Vagina (tissue), 2 donors: ENCODE data around the gene WWOX.

Experiments used
- POLR2A ChIP-seq, 2 donors: fragments of 450-650 bp; IDR thresholded peaks; one replicate each; pipeline ENCODE4 v1.6.1; 2017; ENCODE audit warnings: antibody characterized with exemption in 2 of 2, mild to moderate bottlenecking in 2 of 2, moderate library complexity in 2 of 2
- POLR2AphosphoS5 ChIP-seq, 2 donors: sonication (generic); formaldehyde crosslinking; IDR thresholded peaks; one replicate each; pipeline ENCODE4 v1.9.0; 2017; ENCODE audit warnings: antibody characterized with exemption in 2 of 2, mild to moderate bottlenecking in 2 of 2, low read depth in 1 of 2; ENCODE audit not compliant: insufficient read depth in 1 of 2
- TF ChIP-seq, protein P1 (sequence below), 3 experiments: fragments of 450-650 bp in 2 of 3; fragments of 200-600 bp in 1 of 3; sonication (generic) in 1 of 3; IDR thresholded peaks; one replicate each; pipeline ENCODE4 v1.5.1; 2017 to 2019; ENCODE audit warnings: antibody characterized with exemption in 3 of 3, mild to moderate bottlenecking in 2 of 3, moderate library complexity in 2 of 3

DNA sequence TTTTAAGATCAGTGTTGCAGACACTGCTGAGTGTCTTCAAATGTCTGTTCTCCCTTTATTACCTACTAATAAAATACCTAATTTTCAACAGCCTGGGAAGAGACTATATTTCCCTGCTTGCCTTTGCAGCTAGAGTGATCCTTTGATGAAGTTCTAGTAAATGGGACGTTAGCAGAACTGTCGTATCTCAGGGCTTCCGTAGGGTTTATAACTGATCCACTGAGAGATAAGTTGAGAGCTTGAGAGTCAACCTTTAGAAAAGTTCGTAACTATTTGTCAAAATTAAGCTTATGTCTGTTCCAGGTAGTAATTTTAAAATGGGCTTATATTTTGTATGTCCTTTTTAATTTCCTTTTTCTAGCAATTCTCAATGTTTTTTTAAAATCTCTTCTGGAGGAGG is 974.1 kb downstream of the WWOX start:
- TF ChIP-seq, protein P1, sequence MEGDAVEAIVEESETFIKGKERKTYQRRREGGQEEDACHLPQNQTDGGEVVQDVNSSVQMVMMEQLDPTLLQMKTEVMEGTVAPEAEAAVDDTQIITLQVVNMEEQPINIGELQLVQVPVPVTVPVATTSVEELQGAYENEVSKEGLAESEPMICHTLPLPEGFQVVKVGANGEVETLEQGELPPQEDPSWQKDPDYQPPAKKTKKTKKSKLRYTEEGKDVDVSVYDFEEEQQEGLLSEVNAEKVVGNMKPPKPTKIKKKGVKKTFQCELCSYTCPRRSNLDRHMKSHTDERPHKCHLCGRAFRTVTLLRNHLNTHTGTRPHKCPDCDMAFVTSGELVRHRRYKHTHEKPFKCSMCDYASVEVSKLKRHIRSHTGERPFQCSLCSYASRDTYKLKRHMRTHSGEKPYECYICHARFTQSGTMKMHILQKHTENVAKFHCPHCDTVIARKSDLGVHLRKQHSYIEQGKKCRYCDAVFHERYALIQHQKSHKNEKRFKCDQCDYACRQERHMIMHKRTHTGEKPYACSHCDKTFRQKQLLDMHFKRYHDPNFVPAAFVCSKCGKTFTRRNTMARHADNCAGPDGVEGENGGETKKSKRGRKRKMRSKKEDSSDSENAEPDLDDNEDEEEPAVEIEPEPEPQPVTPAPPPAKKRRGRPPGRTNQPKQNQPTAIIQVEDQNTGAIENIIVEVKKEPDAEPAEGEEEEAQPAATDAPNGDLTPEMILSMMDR (IDR thresholded peaks at IDR 0.05), result no peak
- TF ChIP-seq POLR2A (IDR thresholded peaks at IDR 0.05), result no peak
- TF ChIP-seq POLR2AphosphoS5 (IDR thresholded peaks at IDR 0.05; ENCODE audit: insufficient read depth in 1 of 2, low read depth in 1 of 2), result no peak
